HAP-1 (cell line): ENCODE measurements around the gene KCNMA1.
A peak's percentile ranks its signal among the peaks of the same experiment; 100 is the strongest.

Source experiments
- DNase-seq, 2 experiments: peaks; one replicate each; pipeline ENCODE4 v3.0.0-alpha.2; 2016 to 2020; ENCODE audit warnings: low spot score in 2 of 2
- H3K27me3 ChIP-seq: fragments of 250-450 bp; sonication (Bioruptor Pico); 2 replicates; pipeline ENCODE4 v1.5.1; 2020; ENCODE audit warnings: low read depth, mild to moderate bottlenecking, moderate library complexity
- H3K36me3 ChIP-seq: fragments of 250-450 bp; sonication (Bioruptor Pico); replicated peaks from 2 replicates; pipeline ENCODE4 v1.5.1; 2020; ENCODE audit warnings: mild to moderate bottlenecking
- H3K4me1 ChIP-seq: fragments of 250-450 bp; sonication (Bioruptor Pico); 2 replicates; pipeline ENCODE4 v1.5.1; 2020; ENCODE audit warnings: mild to moderate bottlenecking
- H3K4me3 ChIP-seq: fragments of 250-450 bp; sonication (Bioruptor Pico); 2 replicates; pipeline ENCODE4 v1.5.1; 2020; ENCODE audit warnings: mild to moderate bottlenecking, moderate library complexity
- H3K9me3 ChIP-seq: fragments of 250-450 bp; sonication (Bioruptor Pico); 2 replicates; pipeline ENCODE4 v1.5.1; 2020; ENCODE audit warnings: mild to moderate bottlenecking, moderate library complexity
- in situ Hi-C: fragments of 300-500 bp; cut with MboI; formaldehyde crosslinking; loops from 3 replicates; pipeline ENCODE4 v1.14.3; 2020; ENCODE audit warnings: low sequenced_read_pairs, inconsistent platforms, mixed read lengths

KCNMA1 gene

DNA sequence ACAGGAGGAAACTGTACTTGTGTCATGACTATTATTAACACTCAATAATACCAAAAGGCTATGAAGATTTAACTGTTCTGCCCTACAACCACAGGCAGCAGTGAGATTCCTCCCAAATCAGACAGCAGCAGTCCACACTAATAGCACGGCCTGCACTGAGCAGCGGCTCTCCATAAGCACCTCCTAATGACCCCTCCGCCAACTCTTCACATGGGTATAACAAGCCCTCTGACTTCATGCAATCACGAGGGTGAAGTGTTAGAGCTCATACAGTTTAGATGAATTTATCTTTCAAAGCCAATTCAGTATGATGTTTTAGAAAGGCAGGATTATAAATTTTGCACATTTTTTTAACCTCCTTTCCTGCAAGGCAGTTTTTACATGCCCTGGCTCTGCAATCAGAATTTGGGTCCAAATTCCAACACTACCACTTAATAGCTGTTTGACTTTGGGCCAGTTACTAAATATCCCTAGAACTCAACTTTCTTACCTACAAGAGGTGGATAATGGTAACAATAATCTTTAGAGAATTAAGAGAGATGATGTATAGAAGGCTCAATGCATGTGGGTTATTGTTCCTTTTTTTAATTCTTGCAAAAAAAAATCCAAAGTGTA is 617.1 kb downstream of the KCNMA1 start:
- no peak for DNase-seq
- H3K9me3 ChIP-seq = no peaks in the 10 kb centered on the region
- in situ Hi-C loops = no loop called here
- no peaks in the 10 kb centered on the region for H3K4me1 ChIP-seq
- H3K36me3 ChIP-seq = no peaks in the 10 kb centered on the region
- no peaks in the 10 kb centered on the region for H3K27me3 ChIP-seq
- H3K4me3 ChIP-seq = no peak overlapping the region

DNA sequence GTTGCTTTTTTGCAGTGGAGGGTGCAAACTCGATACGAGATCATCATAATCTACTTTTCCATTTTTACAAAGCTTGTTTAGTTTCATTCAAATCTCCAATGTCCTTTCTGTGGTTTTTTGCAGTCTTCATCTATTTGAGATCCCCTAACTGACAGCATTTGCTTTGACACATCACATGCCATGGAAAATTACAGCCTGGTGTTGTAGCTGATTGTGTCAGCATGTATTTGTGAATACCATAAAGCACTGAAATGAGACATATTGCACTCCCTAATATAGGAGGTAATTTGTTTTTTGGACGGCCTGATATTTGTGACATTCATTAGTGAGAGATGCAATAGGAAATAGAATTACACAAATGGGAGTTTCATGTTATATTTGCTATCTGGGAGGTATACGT is 620.8 kb downstream of the KCNMA1 start:
- in situ Hi-C loops = no loop called here
- H3K4me3 ChIP-seq = no peak overlapping the region
- no peak for DNase-seq

GRCh38 chr10:77016278-77016815 is 621.3 kb downstream of the KCNMA1 start:
- no peaks in the 10 kb centered on the region for H3K9me3 ChIP-seq
- no peaks in the 10 kb centered on the region for H3K4me1 ChIP-seq
- in situ Hi-C loops = no loop called here
- H3K36me3 ChIP-seq = no peaks in the 10 kb centered on the region
- no peak overlapping the region for H3K4me3 ChIP-seq
- DNase-seq = no peak
- H3K27me3 ChIP-seq = no peaks in the 10 kb centered on the region

More for the DNA sequence above, 620.8 kb downstream of the KCNMA1 start:
- H3K9me3 ChIP-seq = no peaks in the 10 kb centered on the region
- H3K4me1 ChIP-seq = no peaks in the 10 kb centered on the region
- H3K27me3 ChIP-seq = no peaks in the 10 kb centered on the region
- no peaks in the 10 kb centered on the region for H3K36me3 ChIP-seq

DNA sequence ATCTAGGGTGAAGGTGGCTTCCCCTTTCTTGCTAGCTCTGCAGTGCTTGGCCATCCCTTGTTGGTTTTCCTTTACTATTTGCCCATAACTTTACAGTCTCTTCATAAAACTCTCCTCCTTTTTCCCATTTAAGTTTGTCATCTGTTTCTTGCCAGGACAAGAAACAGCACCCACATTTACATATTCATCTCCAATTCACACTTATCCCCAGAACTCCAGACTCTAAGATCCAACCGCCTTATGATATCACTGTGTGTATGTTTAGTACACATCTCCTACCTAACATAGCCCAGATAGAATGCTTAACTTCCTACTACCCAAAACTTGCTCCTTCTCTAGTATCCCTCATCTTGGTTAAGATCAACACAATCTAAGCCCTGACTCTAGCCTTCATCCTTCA is 622.2 kb downstream of the KCNMA1 start:
- no peak for DNase-seq
- Histone ChIP-seq H3K9me3 (no peaks in the 10 kb centered on the region), H3K4me1 (no peaks in the 10 kb centered on the region), H3K4me3 (no peak overlapping the region), H3K27me3 (no peaks in the 10 kb centered on the region), H3K36me3 (no peaks in the 10 kb centered on the region)
- in situ Hi-C loops = no loop called here

DNA sequence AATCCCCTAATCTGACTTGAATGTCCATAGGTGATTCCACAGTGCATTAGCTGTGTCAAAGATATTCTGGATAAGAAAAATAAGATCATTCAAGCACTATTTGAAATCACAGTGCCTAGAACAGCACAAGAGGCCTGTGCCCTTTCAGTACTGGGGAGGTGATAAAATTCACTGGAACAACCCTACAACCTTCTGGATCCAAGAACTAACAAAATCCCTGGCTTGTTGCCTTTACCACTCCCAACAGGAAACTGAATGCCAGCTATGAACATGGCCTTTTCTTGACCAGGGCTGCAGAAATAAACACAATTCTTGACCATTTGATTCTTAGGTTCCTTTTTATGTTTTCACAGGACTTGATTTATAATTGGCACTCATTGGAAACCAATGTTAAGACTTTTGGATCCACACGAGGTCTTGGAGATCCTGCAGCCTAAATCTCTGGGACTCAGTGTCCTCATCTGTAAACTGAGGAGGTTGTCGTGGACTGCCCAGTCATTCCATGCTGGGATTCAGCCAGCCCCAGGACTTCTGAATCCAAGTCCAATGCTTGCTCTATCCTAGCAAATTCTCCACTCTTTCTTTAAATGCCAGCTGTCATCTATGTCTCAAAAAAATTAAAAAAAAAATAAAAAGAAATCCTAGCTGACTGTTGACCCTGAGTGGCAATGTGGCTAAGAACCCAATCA is 624.7 kb downstream of the KCNMA1 start:
- no peaks in the 10 kb centered on the region for H3K27me3 ChIP-seq
- no peak overlapping the region for H3K4me3 ChIP-seq
- DNase-seq = no peak
- no peaks in the 10 kb centered on the region for H3K9me3 ChIP-seq
- no peaks in the 10 kb centered on the region for H3K36me3 ChIP-seq
- H3K4me1 ChIP-seq = no peaks in the 10 kb centered on the region
- in situ Hi-C loops = no loop called here

DNA sequence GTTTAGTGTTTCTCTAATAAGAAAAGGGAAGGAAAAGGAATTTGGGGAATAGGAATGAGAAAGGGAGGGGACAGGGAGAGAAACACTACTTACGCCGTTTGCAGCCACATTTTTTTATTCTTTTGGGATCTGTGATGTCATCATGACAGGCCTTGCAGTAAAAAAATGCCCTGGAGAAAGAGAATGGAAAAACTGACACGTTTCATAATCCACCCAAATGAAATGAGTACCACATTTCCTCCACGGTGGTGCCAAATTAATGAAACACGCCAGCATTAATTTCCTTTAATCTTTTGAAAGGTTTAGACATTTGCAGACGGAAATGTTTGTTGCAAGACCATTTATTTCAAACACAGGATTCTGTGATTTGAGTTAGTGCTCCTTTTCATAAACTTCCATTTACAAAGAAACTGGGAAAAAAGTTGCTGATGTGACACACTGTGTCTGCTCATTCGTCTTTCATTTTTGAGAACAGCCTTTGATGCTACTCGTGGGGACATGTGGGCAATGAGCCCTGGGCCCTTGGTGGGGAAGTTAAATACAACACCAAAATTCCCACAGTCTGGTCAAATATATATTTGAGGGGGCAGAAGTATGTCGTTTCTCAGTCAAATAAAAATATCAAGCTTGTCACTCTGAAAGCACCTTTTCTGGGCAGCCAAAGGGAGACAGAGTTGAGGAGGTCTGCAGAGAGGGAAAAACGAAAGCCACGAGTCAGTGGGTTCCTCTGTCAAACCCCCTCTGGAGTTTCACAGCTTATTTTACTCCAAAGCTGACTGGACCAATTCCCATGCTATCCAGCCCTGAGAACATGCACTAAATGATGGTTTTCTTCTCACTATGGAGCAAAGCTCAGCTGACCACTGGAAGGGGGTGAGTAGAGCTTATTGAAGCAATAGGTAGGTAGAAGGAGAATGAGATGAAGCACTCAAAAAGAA is 625.5 kb downstream of the KCNMA1 start:
- no peaks in the 10 kb centered on the region for H3K27me3 ChIP-seq
- H3K4me3 ChIP-seq = no peak overlapping the region
- no peak for DNase-seq
- no peaks in the 10 kb centered on the region for H3K36me3 ChIP-seq
- no peaks in the 10 kb centered on the region for H3K9me3 ChIP-seq
- in situ Hi-C loops = no loop called here
- H3K4me1 ChIP-seq = no peaks in the 10 kb centered on the region

DNA sequence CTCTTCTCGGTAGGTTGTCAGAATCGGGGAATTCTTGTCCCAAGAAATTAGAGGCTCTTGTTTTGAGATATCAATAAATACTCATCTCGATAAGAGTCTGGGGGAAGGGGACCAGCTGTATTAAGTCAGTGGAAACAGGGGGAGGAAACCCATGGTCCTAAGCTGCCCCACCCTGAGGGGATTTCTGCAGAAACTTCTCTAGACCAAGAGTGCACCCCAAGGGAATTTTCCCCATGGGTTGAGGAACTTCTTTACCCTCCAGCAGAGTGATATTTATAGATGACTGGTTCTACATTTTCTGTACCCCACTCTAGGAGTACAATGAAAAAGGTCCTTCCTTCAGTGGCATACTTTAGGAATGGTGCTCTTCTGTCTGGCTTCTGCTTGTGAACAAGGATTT is 627.2 kb downstream of the KCNMA1 start:
- Histone ChIP-seq H3K36me3 (no peaks in the 10 kb centered on the region), H3K27me3 (no peaks in the 10 kb centered on the region), H3K4me3 (no peak overlapping the region), H3K4me1 (no peaks in the 10 kb centered on the region), H3K9me3 (no peaks in the 10 kb centered on the region)
- DNase-seq = no peak
- in situ Hi-C loops = no loop called here

DNA sequence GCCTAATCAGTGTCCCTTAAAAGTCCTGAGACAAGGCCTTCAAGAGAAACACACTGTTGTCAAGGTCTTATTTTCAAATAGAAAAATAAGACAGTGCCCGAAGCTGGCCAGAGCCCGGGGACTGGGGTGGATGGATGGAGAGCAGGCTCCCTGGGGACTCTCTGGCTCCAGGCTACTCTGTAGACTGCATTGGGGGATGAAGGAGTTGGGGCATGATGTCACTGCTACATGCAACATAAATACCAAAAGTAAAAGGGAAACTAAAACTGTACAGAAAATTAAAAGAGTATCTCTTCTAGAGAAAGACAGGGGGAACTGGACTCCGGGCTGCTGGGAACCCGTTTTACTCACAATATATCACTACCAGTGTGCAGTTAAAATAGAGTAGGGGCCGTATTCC is 629.8 kb downstream of the KCNMA1 start:
- H3K4me3 ChIP-seq = no peak overlapping the region
- in situ Hi-C loops = no loop called here
- no peak for DNase-seq
- no peaks in the 10 kb centered on the region for H3K36me3 ChIP-seq
- no peaks in the 10 kb centered on the region for H3K9me3 ChIP-seq
- H3K4me1 ChIP-seq = peaks cover 4% of the 10 kb centered on the region; the same call in 1 of the 2 replicates
- no peaks in the 10 kb centered on the region for H3K27me3 ChIP-seq

DNA sequence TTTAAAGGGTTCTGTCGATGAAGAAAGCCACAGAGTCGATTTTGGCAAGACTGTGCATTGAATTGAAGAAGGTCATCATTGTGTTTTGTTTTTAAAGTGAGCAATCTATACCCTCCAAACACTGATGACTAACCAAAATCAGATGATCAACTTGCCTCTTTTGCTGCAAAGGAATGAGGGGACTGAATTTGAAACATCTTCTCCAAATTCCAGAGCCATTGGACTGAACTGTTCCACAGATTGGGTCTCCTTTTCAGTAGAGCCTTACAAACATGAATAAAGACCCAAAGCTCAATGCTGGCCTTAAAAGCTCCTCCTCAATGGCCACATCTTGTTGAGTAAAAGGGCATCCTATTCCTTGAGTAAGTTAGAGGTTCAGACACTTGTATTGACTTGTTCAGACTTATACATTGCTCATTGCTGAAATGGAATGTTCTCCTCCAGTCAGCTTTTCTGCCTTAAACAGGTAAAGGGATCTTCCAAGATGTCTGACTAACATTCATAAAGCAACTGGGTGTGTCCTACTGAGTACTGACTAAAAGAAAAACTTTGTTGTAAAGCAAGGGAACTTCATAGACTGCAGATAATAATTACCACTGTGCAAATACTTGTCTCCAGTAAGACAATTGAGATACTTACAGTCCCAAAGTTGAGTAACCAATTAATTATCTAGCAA is 630.6 kb downstream of the KCNMA1 start:
- in situ Hi-C loops = no loop called here
- H3K27me3 ChIP-seq = no peaks in the 10 kb centered on the region
- no peak for DNase-seq

DNA sequence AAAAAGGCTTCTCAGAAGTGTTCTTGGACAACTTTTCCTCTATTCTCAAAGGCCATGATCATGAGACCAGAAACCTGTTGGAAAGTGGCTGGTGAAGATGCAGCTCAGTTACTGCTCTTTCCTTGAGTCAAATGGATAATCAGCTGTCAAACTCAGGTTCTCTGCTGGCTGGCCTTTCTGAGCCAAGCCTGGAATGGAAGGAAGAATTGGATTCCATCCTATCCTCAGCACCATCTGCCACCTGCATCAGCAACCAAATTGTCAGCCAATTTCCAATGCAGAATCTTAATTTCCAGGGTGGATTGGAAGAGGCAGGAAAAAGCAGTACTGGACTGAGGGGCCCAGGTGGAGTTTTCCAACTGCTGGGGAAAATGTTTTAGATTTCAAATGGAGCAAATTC is 631.7 kb downstream of the KCNMA1 start:
- in situ Hi-C loops = no loop called here
- H3K9me3 ChIP-seq = no peaks in the 10 kb centered on the region
- peaks cover 4% of the 10 kb centered on the region; the same call in 1 of the 2 replicates for H3K4me1 ChIP-seq
- no peak overlapping the region for H3K4me3 ChIP-seq
- no peak for DNase-seq
- H3K36me3 ChIP-seq = no peaks in the 10 kb centered on the region
- H3K27me3 ChIP-seq = no peaks in the 10 kb centered on the region

More for the DNA sequence above, 630.6 kb downstream of the KCNMA1 start:
- Histone ChIP-seq H3K9me3 (no peaks in the 10 kb centered on the region), H3K4me3 (no peak overlapping the region), H3K4me1 (peaks cover 4% of the 10 kb centered on the region; the same call in 1 of the 2 replicates), H3K36me3 (no peaks in the 10 kb centered on the region)

GRCh38 chr10:77004917-77005564 is 632.6 kb downstream of the KCNMA1 start:
- in situ Hi-C loops = no loop called here
- Histone ChIP-seq H3K4me3 (no peak overlapping the region), H3K4me1 (peaks cover 4% of the 10 kb centered on the region; the same call in 1 of the 2 replicates), H3K9me3 (no peaks in the 10 kb centered on the region), H3K27me3 (no peaks in the 10 kb centered on the region), H3K36me3 (no peaks in the 10 kb centered on the region)
- peak; percentile 49 to 58 for DNase-seq

DNA sequence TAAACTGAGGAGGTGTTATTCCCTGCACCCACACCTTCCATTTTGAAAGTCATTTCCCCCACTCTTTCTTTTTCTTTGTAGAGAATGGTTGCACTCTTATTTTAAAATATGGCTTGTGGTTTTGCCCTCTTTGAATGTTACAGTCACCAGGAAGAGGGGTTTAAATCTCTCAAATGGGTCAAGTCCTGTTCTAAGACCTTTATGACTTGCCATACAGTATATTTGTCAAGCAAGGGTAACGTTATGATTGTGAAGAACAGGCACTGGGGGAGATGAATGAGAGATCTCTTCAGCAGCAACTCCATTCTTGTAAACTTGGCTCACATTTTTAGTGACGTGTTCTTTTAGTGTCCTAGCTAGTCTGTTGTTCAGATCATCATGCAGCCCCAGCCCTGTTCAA is 634.7 kb downstream of the KCNMA1 start:
- no peak for DNase-seq
- no peaks in the 10 kb centered on the region for H3K27me3 ChIP-seq
- H3K4me3 ChIP-seq = no peak overlapping the region
- H3K36me3 ChIP-seq = no peaks in the 10 kb centered on the region
- H3K4me1 ChIP-seq = peaks cover 4% of the 10 kb centered on the region; the same call in 1 of the 2 replicates
- in situ Hi-C loops = no loop called here
- no peaks in the 10 kb centered on the region for H3K9me3 ChIP-seq

DNA sequence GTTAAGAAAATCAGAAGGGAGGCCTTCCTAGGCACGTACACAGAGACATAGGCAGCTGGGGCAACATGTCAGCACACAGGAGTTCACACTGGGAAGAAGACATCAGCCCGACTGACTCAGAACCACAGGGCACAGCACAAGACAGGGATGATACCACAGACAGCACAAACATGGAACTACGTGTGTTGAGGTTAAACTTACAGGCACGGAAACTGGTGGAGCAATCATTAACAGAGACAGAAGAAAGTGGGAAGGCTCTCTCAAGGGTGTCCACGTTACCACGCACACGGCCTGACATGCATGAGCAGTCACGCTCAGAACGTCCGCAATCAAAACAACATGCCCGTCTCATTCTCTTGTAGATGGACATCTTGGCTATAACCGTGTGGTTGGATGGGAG is 636.4 kb downstream of the KCNMA1 start:
- H3K27me3 ChIP-seq = no peaks in the 10 kb centered on the region
- no peak overlapping the region for H3K4me3 ChIP-seq
- in situ Hi-C loops = no loop called here
- H3K4me1 ChIP-seq = peaks cover 4% of the 10 kb centered on the region; the same call in 1 of the 2 replicates
- no peaks in the 10 kb centered on the region for H3K9me3 ChIP-seq
- H3K36me3 ChIP-seq = no peaks in the 10 kb centered on the region
- DNase-seq = no peak
